Glutamatergic neuron (in vitro differentiated cells): ENCODE results near the gene MGAT5B. TPM values are rescaled to one million over a fixed set of nuclear protein-coding genes. Genes with fewer than 3 reads are reported as not detected.

Experiments
- DNase-seq: peaks from one replicate; pipeline ENCODE4 v3.0.0; 2022
- H3K27ac Mint-ChIP-seq: one replicate; pipeline ENCODE4 v1.8.0; 2020; ENCODE audit warnings: mild to moderate bottlenecking, mixed read lengths, inconsistent platforms; ENCODE audit not compliant: unreplicated experiment
- H3K27me3 Mint-ChIP-seq: one replicate; pipeline ENCODE4 v1.8.0; 2020; ENCODE audit warnings: mild to moderate bottlenecking, moderate library complexity, mixed read lengths, inconsistent platforms; ENCODE audit not compliant: unreplicated experiment
- H3K36me3 Mint-ChIP-seq: one replicate; pipeline ENCODE4 v1.8.0; 2020; ENCODE audit warnings: mild to moderate bottlenecking, mixed read lengths, inconsistent platforms; ENCODE audit not compliant: unreplicated experiment
- H3K4me1 Mint-ChIP-seq: one replicate; pipeline ENCODE4 v1.8.0; 2020; ENCODE audit warnings: mild to moderate bottlenecking, low read depth, mixed read lengths, inconsistent platforms; ENCODE audit not compliant: unreplicated experiment
- H3K4me3 Mint-ChIP-seq: one replicate; pipeline ENCODE4 v1.8.0; 2020; ENCODE audit warnings: mild to moderate bottlenecking, mixed read lengths, inconsistent platforms; ENCODE audit not compliant: unreplicated experiment
- H3K9me3 Mint-ChIP-seq: one replicate; pipeline ENCODE4 v1.8.0; 2020; ENCODE audit warnings: mild to moderate bottlenecking, moderate library complexity, mixed read lengths, inconsistent platforms; ENCODE audit not compliant: unreplicated experiment
- CTCF ChIP-seq: fragments of 200-600 bp; sonication (generic); IDR thresholded peaks from one replicate; pipeline ENCODE4 v1.5.0; 2021; ENCODE audit not compliant: partially characterized antibody, unreplicated experiment
- total RNA-seq: library from RNA; stranded (reverse); fragmentation: NEBNext Ultra II Directional; extraction: Animal tissue kit (Norgen Biotek cat#: 25700); gene quantifications from one replicate; pipeline ENCODE4 v1.2.1, GENCODE V29; 2021; ENCODE audit not compliant: unreplicated experiment

The MGAT5B gene
- total RNA-seq, 1 donor from 2014 or later, result 22.9 TPM

- peaks cover 12% of the 10 kb centered on the region for H3K27me3 Mint-ChIP-seq
- no peak overlapping the region for H3K27ac Mint-ChIP-seq
- no peak for DNase-seq
These were observed 4.1 kb downstream of the MGAT5B start for GRCh38 chr17:76872221-76872873.

GRCh38 chr17:76872874-76873221 lies 4.6 kb downstream of the MGAT5B start:
- Mint-ChIP-seq H3K27ac (no peak overlapping the region), H3K4me3 (peak overlapping the region; percentile 46), H3K36me3 (peaks cover 8% of the 10 kb centered on the region), H3K27me3 (peaks cover 10% of the 10 kb centered on the region), H3K9me3 (peaks cover 6% of the 10 kb centered on the region), H3K4me1 (peaks cover 7% of the 10 kb centered on the region)
- TF ChIP-seq CTCF, result no peak
- DNase-seq, result no peak

More at GRCh38 chr17:76872221-76872873, 4.1 kb downstream of the MGAT5B start:
- Mint-ChIP-seq H3K4me1 (peaks cover 8% of the 10 kb centered on the region), H3K4me3 (peak overlapping the region; percentile 46), H3K9me3 (peaks cover 8% of the 10 kb centered on the region), H3K36me3 (peaks cover 8% of the 10 kb centered on the region)
- no peak for TF ChIP-seq CTCF

- Mint-ChIP-seq H3K9me3 (peaks cover 5% of the 10 kb centered on the region), H3K4me3 (no peak overlapping the region), H3K27me3 (peaks cover 8% of the 10 kb centered on the region), H3K36me3 (peaks cover 8% of the 10 kb centered on the region), H3K4me1 (peaks cover 7% of the 10 kb centered on the region), H3K27ac (no peak overlapping the region)
- no peak for DNase-seq
- no peak for TF ChIP-seq CTCF
These were observed 5.7 kb downstream of the MGAT5B start for GRCh38 chr17:76873856-76874255.

- peaks cover 3% of the 10 kb centered on the region for H3K27me3 Mint-ChIP-seq
- H3K27ac Mint-ChIP-seq, result no peak overlapping the region
- peaks cover 3% of the 10 kb centered on the region for H3K9me3 Mint-ChIP-seq
- no peak for DNase-seq
- no peak overlapping the region for H3K4me3 Mint-ChIP-seq
- peaks cover 4% of the 10 kb centered on the region for H3K4me1 Mint-ChIP-seq
- TF ChIP-seq CTCF, result no peak
- peaks cover 8% of the 10 kb centered on the region for H3K36me3 Mint-ChIP-seq
These were observed 9.2 kb downstream of the MGAT5B start for GRCh38 chr17:76877437-76877836.

- peaks cover 3% of the 10 kb centered on the region for H3K9me3 Mint-ChIP-seq
- peaks cover 1% of the 10 kb centered on the region for H3K4me1 Mint-ChIP-seq
- H3K27ac Mint-ChIP-seq, result no peak overlapping the region
- DNase-seq, result no peak
- H3K4me3 Mint-ChIP-seq, result no peak overlapping the region
- no peak for TF ChIP-seq CTCF
- peaks cover 3% of the 10 kb centered on the region for H3K27me3 Mint-ChIP-seq
- H3K36me3 Mint-ChIP-seq, result peaks cover 8% of the 10 kb centered on the region
These were observed 10.4 kb downstream of the MGAT5B start for GRCh38 chr17:76878568-76878967.
